RWPE1 (cell line): ENCODE results near the gene CHRND.

Experiments used
- CTCF ChIA-PET: fragments of 350-600 bp; sonication (Branson Sonifier 250); formaldehyde crosslinking; extraction: SDS; loops from one replicate; lab custom pipeline; 2021; lab: Yijun Ruan, JAX
- POLR2A ChIA-PET: fragments of 400-600 bp; formaldehyde crosslinking; extraction: SDS; loops from one replicate; lab custom pipeline; 2020; ENCODE audit warnings: antibody characterized with exemption; ENCODE audit not compliant: low non-redundant PET; lab: Yijun Ruan, JAX
- DNase-seq: peaks from one replicate; pipeline ENCODE4 v3.0.0; 2012; ENCODE audit warnings: low spot score
- H3K27ac ChIP-seq: fragments of 450-650 bp; 2 replicates; pipeline ENCODE4 v1.5.1; 2017
- TF ChIP-seq, protein P1 (sequence below): fragments of 450-650 bp; conservative IDR thresholded peaks from 2 replicates; pipeline ENCODE4 v1.5.1; 2017; ENCODE audit warnings: low read depth, mild to moderate bottlenecking

Gene CHRND

GRCh38 chr2:232496501-232497270 is 29.3 kb upstream of the CHRND start:
- DNase-seq, result no peak
- ChIA-PET POLR2A (interaction anchor here (0.6 kb wide), 1 partner anchor 579 kb away, joined by 5 read pairs; no protein-coding TSS in a partner anchor), CTCF (no interaction called here)
- no peak overlapping the region for H3K27ac ChIP-seq
- TF ChIP-seq, protein P1, sequence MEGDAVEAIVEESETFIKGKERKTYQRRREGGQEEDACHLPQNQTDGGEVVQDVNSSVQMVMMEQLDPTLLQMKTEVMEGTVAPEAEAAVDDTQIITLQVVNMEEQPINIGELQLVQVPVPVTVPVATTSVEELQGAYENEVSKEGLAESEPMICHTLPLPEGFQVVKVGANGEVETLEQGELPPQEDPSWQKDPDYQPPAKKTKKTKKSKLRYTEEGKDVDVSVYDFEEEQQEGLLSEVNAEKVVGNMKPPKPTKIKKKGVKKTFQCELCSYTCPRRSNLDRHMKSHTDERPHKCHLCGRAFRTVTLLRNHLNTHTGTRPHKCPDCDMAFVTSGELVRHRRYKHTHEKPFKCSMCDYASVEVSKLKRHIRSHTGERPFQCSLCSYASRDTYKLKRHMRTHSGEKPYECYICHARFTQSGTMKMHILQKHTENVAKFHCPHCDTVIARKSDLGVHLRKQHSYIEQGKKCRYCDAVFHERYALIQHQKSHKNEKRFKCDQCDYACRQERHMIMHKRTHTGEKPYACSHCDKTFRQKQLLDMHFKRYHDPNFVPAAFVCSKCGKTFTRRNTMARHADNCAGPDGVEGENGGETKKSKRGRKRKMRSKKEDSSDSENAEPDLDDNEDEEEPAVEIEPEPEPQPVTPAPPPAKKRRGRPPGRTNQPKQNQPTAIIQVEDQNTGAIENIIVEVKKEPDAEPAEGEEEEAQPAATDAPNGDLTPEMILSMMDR, result no peak

GRCh38 chr2:232497348-232497747 is 28.6 kb upstream of the CHRND start:
- ChIA-PET CTCF (no interaction called here), POLR2A (no interaction called here)
- DNase-seq, result no peak
- no peak overlapping the region for H3K27ac ChIP-seq
- TF ChIP-seq, protein P1, result no peak

DNA sequence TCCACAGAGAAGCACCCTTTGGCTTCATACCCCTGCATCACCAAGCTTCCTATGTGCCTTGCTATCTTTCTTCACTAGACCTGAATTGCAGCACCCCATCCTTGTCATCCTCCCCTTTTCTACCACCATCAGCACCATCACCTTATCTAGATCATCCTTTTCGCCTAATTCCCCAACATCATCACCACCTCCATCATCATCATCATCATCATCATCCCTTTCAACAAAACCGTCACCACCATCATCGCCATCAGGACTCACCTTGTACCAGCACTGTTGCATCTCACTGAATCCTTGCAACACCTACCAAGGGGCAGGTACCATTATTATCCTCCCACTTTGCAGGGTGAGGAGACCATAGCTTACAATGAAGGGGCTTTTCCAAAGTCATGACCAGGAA is 27.5 kb upstream of the CHRND start:
- no peak overlapping the region for H3K27ac ChIP-seq
- ChIA-PET CTCF (interaction anchor here (0.6 kb wide), 1 partner anchor 617 kb away, joined by 4 read pairs; no protein-coding TSS in a partner anchor), POLR2A (no interaction called here)
- no peak for DNase-seq
- TF ChIP-seq, protein P1, result no peak

DNA sequence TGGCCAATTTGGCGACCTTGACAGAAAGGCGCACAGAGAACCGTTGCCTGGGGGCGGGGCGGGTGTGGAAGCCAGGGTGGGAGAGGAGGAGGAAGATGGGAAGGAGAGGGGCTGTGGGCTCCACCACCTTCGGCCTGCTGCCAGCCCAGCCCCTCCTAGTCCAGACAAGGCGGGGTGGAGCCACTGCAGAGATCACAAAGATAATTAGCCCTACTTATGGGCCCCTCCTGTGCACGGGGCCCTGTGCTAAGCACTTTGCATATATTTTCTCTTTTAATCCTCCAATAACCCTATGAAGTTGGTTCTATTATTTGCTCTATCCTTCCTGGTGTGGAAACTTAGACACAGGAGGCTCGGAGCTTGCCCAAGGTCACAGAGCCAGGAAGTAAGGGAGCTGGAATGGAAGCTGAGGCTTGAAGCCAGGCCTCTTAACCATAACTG is 24.6 kb upstream of the CHRND start:
- TF ChIP-seq, protein P1, result no peak
- ChIA-PET CTCF (interaction anchor here (0.6 to 0.7 kb wide), 2 partner anchors 21 to 23 kb away, joined by 4 to 6 read pairs; no protein-coding TSS in a partner anchor), POLR2A (no interaction called here)
- no peak overlapping the region for H3K27ac ChIP-seq
- no peak for DNase-seq

GRCh38 chr2:232501794-232502390 is 24.1 kb upstream of the CHRND start:
- DNase-seq, result no peak
- ChIA-PET CTCF (interaction anchor here (0.6 to 0.7 kb wide), 2 partner anchors 21 to 22 kb away, joined by 4 to 6 read pairs; no protein-coding TSS in a partner anchor), POLR2A (no interaction called here)
- H3K27ac ChIP-seq, result no peak overlapping the region
- TF ChIP-seq, protein P1, result no peak

DNA sequence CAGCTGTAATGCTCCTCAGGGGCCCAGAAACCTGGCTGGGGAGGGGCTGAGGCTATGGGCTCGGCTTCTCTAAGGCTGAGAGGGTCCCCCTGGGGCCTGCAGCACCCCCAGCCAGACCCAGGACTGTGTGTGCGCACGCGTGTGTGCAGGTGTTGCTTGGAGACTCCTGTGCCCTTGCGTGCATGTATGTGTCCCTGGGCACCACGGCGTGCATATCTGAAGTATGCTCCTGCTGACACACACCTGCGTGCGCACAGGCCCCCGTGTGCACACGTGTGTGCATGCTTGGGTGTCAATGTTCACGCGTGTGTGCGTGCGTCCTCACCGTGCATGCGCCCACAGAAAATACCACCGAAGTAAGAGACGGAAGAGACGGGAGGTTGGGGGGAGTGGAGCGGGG is 23.4 kb upstream of the CHRND start:
- H3K27ac ChIP-seq, result no peak overlapping the region
- TF ChIP-seq, protein P1, result no peak
- ChIA-PET CTCF (no interaction called here), POLR2A (no interaction called here)
- no peak for DNase-seq
